Nephron (organoid): ENCODE results near the gene ACTL8.

Experiments
- H3K27ac Mint-ChIP-seq, 3 experiments: 2 replicates each; pipeline ENCODE4 v1.8.0; 2020; ENCODE audit warnings: mixed read lengths in 3 of 3, mild to moderate bottlenecking in 2 of 3, moderate library complexity in 1 of 3
- H3K27me3 Mint-ChIP-seq: 2 replicates; pipeline ENCODE4 v1.8.0; 2021; ENCODE audit warnings: low read depth, mild to moderate bottlenecking, moderate library complexity, mixed read lengths
- H3K36me3 Mint-ChIP-seq: 2 replicates; pipeline ENCODE4 v1.8.0; 2020; ENCODE audit warnings: low read depth, mixed read lengths
- H3K4me1 Mint-ChIP-seq: 2 replicates; pipeline ENCODE4 v1.8.0; 2020; ENCODE audit warnings: mixed read lengths
- H3K4me3 Mint-ChIP-seq, 3 experiments: 2 replicates each; pipeline ENCODE4 v1.8.0; 2020; ENCODE audit warnings: mild to moderate bottlenecking in 3 of 3, mixed read lengths in 3 of 3, moderate library complexity in 2 of 3
- H3K9me3 Mint-ChIP-seq: 2 replicates; pipeline ENCODE4 v1.8.0; 2020; ENCODE audit warnings: mixed read lengths
- CTCF ChIP-seq, 3 experiments: fragments of 200-600 bp; sonication (generic); IDR thresholded peaks; one replicate each; pipeline ENCODE4 v1.5.0; 2021; ENCODE audit warnings: antibody characterized with exemption in 3 of 3; ENCODE audit not compliant: unreplicated experiment in 3 of 3

The ACTL8 gene

GRCh38 chr1:17799642-17800041 lies 44.5 kb downstream of the ACTL8 start:
- Mint-ChIP-seq H3K27me3 (peaks cover 51% of the 10 kb centered on the region), H3K4me1 (peaks cover 21% of the 10 kb centered on the region), H3K36me3 (no peaks in the 10 kb centered on the region)

GRCh38 chr1:17802164-17802563 lies 47.0 kb downstream of the ACTL8 start:
- no peak overlapping the region for H3K4me3 Mint-ChIP-seq
- no peak overlapping the region for H3K27ac Mint-ChIP-seq
- no peak for TF ChIP-seq CTCF (IDR thresholded peaks at IDR 0.05; ENCODE audit: unreplicated experiment in 3 of 3)
- H3K9me3 Mint-ChIP-seq = no peaks in the 10 kb centered on the region
- H3K36me3 Mint-ChIP-seq = no peaks in the 10 kb centered on the region
- H3K4me1 Mint-ChIP-seq = peaks cover 11% of the 10 kb centered on the region
- H3K27me3 Mint-ChIP-seq = peaks cover 51% of the 10 kb centered on the region

More at GRCh38 chr1:17799642-17800041, 44.5 kb downstream of the ACTL8 start:
- Mint-ChIP-seq H3K4me3 (no peak overlapping the region), H3K27ac (no peak overlapping the region), H3K9me3 (no peaks in the 10 kb centered on the region)
- no peak for TF ChIP-seq CTCF (IDR thresholded peaks at IDR 0.05; ENCODE audit: unreplicated experiment in 3 of 3)

- H3K27ac Mint-ChIP-seq = no peak overlapping the region
- peaks cover 11% of the 10 kb centered on the region for H3K4me1 Mint-ChIP-seq
- H3K27me3 Mint-ChIP-seq = peaks cover 44% of the 10 kb centered on the region
- H3K36me3 Mint-ChIP-seq = no peaks in the 10 kb centered on the region
- no peak overlapping the region for H3K4me3 Mint-ChIP-seq
- no peak for TF ChIP-seq CTCF (IDR thresholded peaks at IDR 0.05; ENCODE audit: unreplicated experiment in 3 of 3)
- H3K9me3 Mint-ChIP-seq = no peaks in the 10 kb centered on the region
These were observed 47.8 kb downstream of the ACTL8 start for GRCh38 chr1:17802945-17803344.

GRCh38 chr1:17805869-17806684 lies 50.9 kb downstream of the ACTL8 start:
- Mint-ChIP-seq H3K36me3 (no peaks in the 10 kb centered on the region), H3K4me3 (no peak overlapping the region), H3K27me3 (peaks cover 25% of the 10 kb centered on the region), H3K9me3 (peaks cover 1% of the 10 kb centered on the region), H3K4me1 (no peaks in the 10 kb centered on the region), H3K27ac (no peak overlapping the region)
- no peak for TF ChIP-seq CTCF (IDR thresholded peaks at IDR 0.05; ENCODE audit: unreplicated experiment in 3 of 3)

- no peaks in the 10 kb centered on the region for H3K36me3 Mint-ChIP-seq
- no peak overlapping the region for H3K4me3 Mint-ChIP-seq
- no peaks in the 10 kb centered on the region for H3K4me1 Mint-ChIP-seq
- H3K9me3 Mint-ChIP-seq = peaks cover 5% of the 10 kb centered on the region
- no peak for TF ChIP-seq CTCF (IDR thresholded peaks at IDR 0.05; ENCODE audit: unreplicated experiment in 3 of 3)
- no peak overlapping the region for H3K27ac Mint-ChIP-seq
- H3K27me3 Mint-ChIP-seq = peaks cover 17% of the 10 kb centered on the region
These were observed 53.7 kb downstream of the ACTL8 start for GRCh38 chr1:17808816-17809215.

GRCh38 chr1:17810668-17811067 lies 55.5 kb downstream of the ACTL8 start:
- H3K27ac Mint-ChIP-seq = no peak overlapping the region

More at GRCh38 chr1:17810668-17811067, 55.5 kb downstream of the ACTL8 start:
- H3K36me3 Mint-ChIP-seq = no peaks in the 10 kb centered on the region
- peaks cover 5% of the 10 kb centered on the region for H3K9me3 Mint-ChIP-seq
- H3K4me1 Mint-ChIP-seq = no peaks in the 10 kb centered on the region
- TF ChIP-seq CTCF (IDR thresholded peaks at IDR 0.05; ENCODE audit: unreplicated experiment in 3 of 3) = no peak
- H3K4me3 Mint-ChIP-seq = no peak overlapping the region
- H3K27me3 Mint-ChIP-seq = peaks cover 14% of the 10 kb centered on the region
